Caco-2 (cell line): ENCODE measurements around the gene IL5. TPM values are rescaled to one million over a fixed set of nuclear protein-coding genes. Genes with fewer than 3 reads are reported as not detected.

Experiments used
- BruUV-seq: library from RNA; stranded (reverse); fragments of 400-500 nt; replicated peaks from 2 replicates; lab custom pipeline; 2021; lab: Mats Ljungman, UMichigan
- CTCF ChIA-PET: fragments of 300-600 bp; sonication (Branson Sonifier 250); formaldehyde crosslinking; loops from one replicate; lab custom pipeline; 2022; ENCODE audit warnings: antibody characterized with exemption; lab: Charles Lee
- POLR2A ChIA-PET: fragments of 300-600 bp; sonication (Branson Sonifier 250); formaldehyde crosslinking; loops from one replicate; lab custom pipeline; 2022; ENCODE audit warnings: antibody characterized with exemption; lab: Charles Lee
- DNase-seq, 2 experiments: peaks; one replicate each; pipeline versions ENCODE4 v3.0.0 to v3.0.0-alpha.2; 2020 to 2022
- H3K27me3 ChIP-seq: replicated peaks from 2 replicates; pipeline ENCODE4 v1.6.0; 2011; ENCODE audit warnings: low read length; ENCODE audit not compliant: control insufficient read depth, insufficient read depth
- H3K36me3 ChIP-seq: 2 replicates; pipeline ENCODE4 v1.5.1; 2011; ENCODE audit warnings: low read length; ENCODE audit not compliant: control insufficient read depth, insufficient read depth
- H3K4me1 ChIP-seq: fragments of 250-450 bp; sonication (Bioruptor Pico); 2 replicates; pipeline ENCODE4 v1.5.1; 2020; ENCODE audit warnings: mild to moderate bottlenecking
- H3K4me3 ChIP-seq: 2 replicates; pipeline ENCODE4 v1.5.1; 2011; ENCODE audit warnings: low read depth, mild to moderate bottlenecking, control low read depth, low read length
- H3K9me3 ChIP-seq: fragments of 250-450 bp; sonication (Bioruptor Pico); 2 replicates; pipeline ENCODE4 v1.5.1; 2020; ENCODE audit warnings: mild to moderate bottlenecking, moderate library complexity
- H3K27ac Mint-ChIP-seq: one replicate; pipeline ENCODE4 v1.8.0; 2022; ENCODE audit warnings: mixed read lengths; ENCODE audit not compliant: unreplicated experiment
- H3K27me3 Mint-ChIP-seq: one replicate; pipeline ENCODE4 v1.8.0; 2022; ENCODE audit warnings: mixed read lengths; ENCODE audit not compliant: insufficient read depth, unreplicated experiment
- H3K36me3 Mint-ChIP-seq: one replicate; pipeline ENCODE4 v1.8.0; 2022; ENCODE audit warnings: mild to moderate bottlenecking, mixed read lengths; ENCODE audit not compliant: insufficient read depth, unreplicated experiment
- H3K4me1 Mint-ChIP-seq: one replicate; pipeline ENCODE4 v1.8.0; 2022; ENCODE audit warnings: low read depth, mixed read lengths; ENCODE audit not compliant: unreplicated experiment
- H3K4me3 Mint-ChIP-seq: one replicate; pipeline ENCODE4 v1.8.0; 2022; ENCODE audit warnings: mild to moderate bottlenecking, moderate library complexity, mixed read lengths; ENCODE audit not compliant: unreplicated experiment
- H3K9me3 Mint-ChIP-seq: one replicate; pipeline ENCODE4 v1.8.0; 2022; ENCODE audit warnings: mixed read lengths; ENCODE audit not compliant: unreplicated experiment
- CTCF ChIP-seq, 2 experiments: fragments of 200-600 bp in 1 of 2; IDR thresholded peaks; 1 replicate in 1 of 2; 2 replicates in 1 of 2; pipeline versions ENCODE4 v1.5.1 to v1.8.0; 2011 to 2022; ENCODE audit warnings: antibody characterized with exemption in 1 of 2, control low read depth in 1 of 2, inconsistent platforms in 1 of 2, low read depth in 1 of 2, low read length in 1 of 2, mild to moderate bottlenecking in 1 of 2, moderate library complexity in 1 of 2; ENCODE audit not compliant: insufficient read depth in 1 of 2, severe bottlenecking in 1 of 2, unreplicated experiment in 1 of 2
- intact Hi-C: fragments of 100-400 bp; cut with micrococcal nuclease; formaldehyde crosslinking; loops from one replicate; pipeline ENCODE4 v1.10.0; 2022; ENCODE audit not compliant: unreplicated experiment
- total RNA-seq: library from RNA; stranded (reverse); gene quantifications from 2 replicates; pipeline ENCODE4 v1.2.3, GENCODE V29; 2022

Gene IL5
- total RNA-seq, 1 experiment from 2014 or later = not detected

- no peak for TF ChIP-seq CTCF (IDR thresholded peaks at IDR 0.05; ENCODE audit: insufficient read depth in 1 of 2, low read depth in 1 of 2, low read length in 1 of 2, severe bottlenecking in 1 of 2, unreplicated experiment in 1 of 2)
- H3K27ac Mint-ChIP-seq = peak overlapping the region; percentile 85
- no peaks in the 10 kb centered on the region for H3K27me3 Mint-ChIP-seq
- Histone ChIP-seq H3K4me1 (peaks cover 48% of the 10 kb centered on the region), H3K9me3 (no peaks in the 10 kb centered on the region), H3K27me3 (no peaks in the 10 kb centered on the region), H3K4me3 (peak overlapping the region; percentile 54), H3K36me3 (no peaks in the 10 kb centered on the region)
- peaks cover 17% of the 10 kb centered on the region for H3K36me3 Mint-ChIP-seq
- H3K9me3 Mint-ChIP-seq = no peaks in the 10 kb centered on the region
- H3K4me3 Mint-ChIP-seq = peak overlapping the region; percentile 88
- ChIA-PET POLR2A (interaction anchor here (0.5 to 2.5 kb wide), 20 partner anchors 10 to 907 kb away, joined by 3 to 20 read pairs (median 5); partner anchors contain the start of genes RAD50, SLC22A4 and SLC22A5), CTCF (interaction anchor here (0.5 to 1.7 kb wide), 10 partner anchors 10 to 439 kb away, joined by 3 to 12 read pairs (median 4); no protein-coding TSS in a partner anchor)
- peaks cover 32% of the 10 kb centered on the region for H3K4me1 Mint-ChIP-seq
- no TSS peak for BruUV-seq
- intact Hi-C loops = loop anchor here (1.0 to 5.0 kb wide), 6 partner anchors 25 to 219 kb away; partner anchors contain the start of gene RAD50
- peak; percentile 96 to 98 for DNase-seq
Observed at GRCh38 chr5:132496191-132496630, 47.1 kb downstream of the IL5 start.

- Histone ChIP-seq H3K36me3 (no peaks in the 10 kb centered on the region), H3K9me3 (no peaks in the 10 kb centered on the region), H3K4me3 (peak overlapping the region; percentile 54), H3K4me1 (peaks cover 46% of the 10 kb centered on the region), H3K27me3 (no peaks in the 10 kb centered on the region)
- intact Hi-C loops = loop anchor here (1.0 to 5.0 kb wide), 6 partner anchors 25 to 218 kb away; partner anchors contain the start of gene RAD50
- peaks cover 17% of the 10 kb centered on the region for H3K36me3 Mint-ChIP-seq
- ChIA-PET CTCF (interaction anchor here (0.5 to 1.7 kb wide), 5 partner anchors 10 to 439 kb away, joined by 3 to 12 read pairs (median 9); no protein-coding TSS in a partner anchor), POLR2A (interaction anchor here (0.6 to 2.5 kb wide), 12 partner anchors 10 to 266 kb away, joined by 3 to 20 read pairs (median 4); partner anchors contain the start of genes RAD50, SLC22A4 and SLC22A5)
- TF ChIP-seq CTCF (IDR thresholded peaks at IDR 0.05; ENCODE audit: insufficient read depth in 1 of 2, low read depth in 1 of 2, low read length in 1 of 2, severe bottlenecking in 1 of 2, unreplicated experiment in 1 of 2) = no peak
- H3K4me3 Mint-ChIP-seq = peak overlapping the region; percentile 88
- peak; percentile 94 for DNase-seq
- peaks cover 27% of the 10 kb centered on the region for H3K4me1 Mint-ChIP-seq
- no peaks in the 10 kb centered on the region for H3K27me3 Mint-ChIP-seq
- H3K9me3 Mint-ChIP-seq = no peaks in the 10 kb centered on the region
- H3K27ac Mint-ChIP-seq = peak overlapping the region; percentile 85
- no TSS peak for BruUV-seq
Observed at GRCh38 chr5:132495667-132496190, 47.6 kb downstream of the IL5 start.

- Mint-ChIP-seq H3K27ac (peak overlapping the region; percentile 6), H3K27me3 (no peaks in the 10 kb centered on the region), H3K9me3 (no peaks in the 10 kb centered on the region), H3K4me1 (peaks cover 17% of the 10 kb centered on the region), H3K4me3 (no peak overlapping the region), H3K36me3 (peaks cover 17% of the 10 kb centered on the region)
- POLR2A ChIA-PET = no interaction called here
- Histone ChIP-seq H3K4me3 (no peak overlapping the region), H3K36me3 (no peaks in the 10 kb centered on the region), H3K9me3 (no peaks in the 10 kb centered on the region), H3K27me3 (no peaks in the 10 kb centered on the region), H3K4me1 (peaks cover 36% of the 10 kb centered on the region)
- TF ChIP-seq CTCF (IDR thresholded peaks at IDR 0.05; ENCODE audit: insufficient read depth in 1 of 2, low read depth in 1 of 2, low read length in 1 of 2, severe bottlenecking in 1 of 2, unreplicated experiment in 1 of 2) = no peak
- CTCF ChIA-PET = no interaction called here
- no peak for DNase-seq
- intact Hi-C loops = no loop called here
- no TSS peak for BruUV-seq
Observed at GRCh38 chr5:132493821-132494220, 49.5 kb downstream of the IL5 start.
